Kidney epithelial cell (primary cell): ENCODE data around the gene ZNF469. TPM values are rescaled to one million over a fixed set of nuclear protein-coding genes. Genes with fewer than 3 reads are reported as not detected.

Experiments
- DNase-seq: peaks from one replicate; pipeline ENCODE4 v3.0.0-alpha.2; 2010; ENCODE audit warnings: low read depth
- H3K27me3 ChIP-seq: 2 replicates; pipeline ENCODE4 v1.6.0; 2011; ENCODE audit warnings: low read length; ENCODE audit not compliant: control insufficient read depth, insufficient read depth
- H3K36me3 ChIP-seq: 2 replicates; pipeline ENCODE4 v1.5.1; 2011; ENCODE audit warnings: low read length; ENCODE audit not compliant: control insufficient read depth, insufficient read depth
- H3K4me3 ChIP-seq: 2 replicates; pipeline ENCODE4 v1.5.1; 2011; ENCODE audit warnings: low read depth, mild to moderate bottlenecking, control low read depth, low read length
- CTCF ChIP-seq: IDR thresholded peaks from 2 replicates; pipeline ENCODE4 v1.5.1; 2011; ENCODE audit warnings: mild to moderate bottlenecking, moderate library complexity, low read length, control low read depth, inconsistent platforms; ENCODE audit not compliant: insufficient read depth, poor library complexity, severe bottlenecking
- total RNA-seq: library from RNA; depleted of rRNA; stranded (reverse); fragments of >200 nt; gene quantifications from 2 replicates; pipeline ENCODE4 v1.2.3, GENCODE V29; 2015

Gene ZNF469
- total RNA-seq, 1 donor from 2014 or later, result 8.3 TPM

- no peak for DNase-seq
- H3K36me3 ChIP-seq, result no peaks in the 10 kb centered on the region
- TF ChIP-seq CTCF, result no peak
- peak overlapping the region; percentile 33 for H3K4me3 ChIP-seq
- H3K27me3 ChIP-seq, result peaks cover 8% of the 10 kb centered on the region
These were observed 48.0 kb downstream of the ZNF469 start for GRCh38 chr16:88430524-88431446.

GRCh38 chr16:88431651-88432050 is 48.9 kb downstream of the ZNF469 start:
- Histone ChIP-seq H3K36me3 (no peaks in the 10 kb centered on the region), H3K27me3 (peaks cover 12% of the 10 kb centered on the region), H3K4me3 (no peak overlapping the region)
- DNase-seq, result no peak
- no peak for TF ChIP-seq CTCF

GRCh38 chr16:88432174-88432573 is 49.4 kb downstream of the ZNF469 start:
- H3K27me3 ChIP-seq, result peaks cover 12% of the 10 kb centered on the region
- TF ChIP-seq CTCF, result no peak
- no peak for DNase-seq
- no peaks in the 10 kb centered on the region for H3K36me3 ChIP-seq
- H3K4me3 ChIP-seq, result no peak overlapping the region

Other genes starting within 250 kb of the ZNF469 start
- 3.7 and 6.2 TPM in 2 replicates for gene ZFPM1, start 70.3 kb downstream of the ZNF469 start, total RNA-seq
- 20.2 and 22.2 TPM in 2 replicates for gene ZC3H18, start 187.4 kb downstream of the ZNF469 start, total RNA-seq